Hematopoietic multipotent progenitor cell treated with erythropoietin and hydrocortisone succinate and interleukin-3 and kit ligand, for 17 days (in vitro differentiated cells): Measurements from ENCODE around the gene C14orf93.
"Not testable (repeated sequence)": the region's sequence is repeated elsewhere in the genome, so short reads cannot be mapped to it uniquely, and the experiment has no call there.

Experiments
- DNase-seq: peaks from one replicate; pipeline ENCODE4 v3.0.0-alpha.2; 2015; ENCODE audit warnings: low spot score

The C14orf93 gene

DNA sequence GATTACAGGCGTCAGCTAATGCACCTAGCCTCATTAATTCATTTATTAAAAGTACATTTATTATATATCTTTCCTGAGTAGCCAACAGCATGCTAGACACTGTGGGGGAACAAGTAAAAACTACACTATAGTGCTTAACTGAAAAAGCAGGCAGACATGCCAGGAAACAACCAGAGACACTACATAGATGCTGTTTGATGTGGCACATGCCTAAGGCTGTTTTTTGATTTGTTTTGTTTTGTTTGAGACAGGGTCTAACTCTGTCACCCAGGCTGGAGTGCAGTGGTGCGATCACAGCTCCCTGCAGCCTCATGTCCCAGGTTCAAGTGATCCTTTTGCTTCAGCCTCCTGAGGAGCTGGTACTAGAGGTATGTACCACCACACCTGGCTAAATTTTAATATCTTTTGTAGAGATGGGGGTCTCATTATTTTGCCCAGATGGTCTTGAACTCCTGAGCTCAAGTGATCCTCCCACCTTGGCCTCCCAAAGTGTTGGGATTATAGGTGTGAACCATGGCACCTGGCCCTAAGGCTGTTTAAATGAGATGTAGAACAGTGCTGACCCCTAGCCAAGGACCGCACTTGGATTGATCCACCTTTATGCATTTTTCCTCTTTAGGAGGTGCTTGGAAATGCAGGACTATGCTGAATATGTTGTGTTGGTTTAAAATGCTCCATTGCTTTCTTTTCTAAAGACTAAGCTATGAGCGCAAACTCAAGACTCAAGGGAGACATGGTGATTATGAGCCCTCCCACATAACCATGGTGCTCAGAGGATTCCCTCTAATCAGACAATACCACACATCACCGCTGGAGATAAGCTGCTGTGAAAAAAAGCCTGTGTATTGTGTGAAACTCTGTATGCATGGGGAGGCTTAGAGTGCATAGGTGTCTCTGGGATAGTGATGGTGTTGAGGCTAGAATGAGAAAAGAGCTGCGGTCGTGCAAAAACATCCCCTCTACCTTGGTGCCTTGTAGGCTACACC is 10.5 kb upstream of the C14orf93 start:
- no peak for DNase-seq

DNA sequence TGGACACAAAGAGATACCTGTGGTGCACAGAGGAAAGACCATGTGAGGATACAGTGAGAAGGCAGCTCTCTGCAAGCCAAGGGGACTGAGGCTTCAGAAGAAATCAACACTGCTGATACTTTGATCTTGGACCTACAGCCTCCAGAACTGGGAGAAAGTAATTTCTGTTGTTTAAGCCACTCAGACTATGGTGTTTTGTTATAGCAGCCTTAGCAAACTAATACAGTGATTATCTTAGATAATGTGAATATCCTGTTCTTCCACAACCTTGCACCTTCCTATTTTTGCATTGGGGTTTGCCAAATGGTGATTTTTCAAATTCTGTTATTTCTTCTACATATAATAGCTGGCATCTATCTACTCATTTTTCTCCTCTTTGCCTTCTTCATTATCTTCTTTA is 8.2 kb upstream of the C14orf93 start:
- DNase-seq, result no peak

DNA sequence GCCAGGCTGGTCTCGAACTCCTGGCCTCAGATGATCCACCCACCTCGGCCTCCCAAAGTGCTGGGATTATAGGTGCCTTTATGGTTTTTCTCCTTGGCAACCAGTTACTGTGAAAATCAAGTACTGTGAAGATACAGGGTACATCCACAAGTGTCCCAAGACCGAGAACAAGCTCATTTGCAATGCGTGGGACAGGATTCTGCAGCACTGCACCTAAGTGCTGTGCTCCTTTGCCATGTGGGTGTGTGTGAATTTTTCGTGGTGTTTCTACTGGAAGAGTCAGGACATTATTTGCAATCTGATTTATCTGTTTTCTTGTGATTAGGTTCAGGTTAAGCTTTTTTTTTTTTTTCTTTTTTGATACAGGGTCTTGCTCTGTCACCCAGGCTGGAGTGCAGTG is 7.1 kb upstream of the C14orf93 start:
- no peak for DNase-seq

DNA sequence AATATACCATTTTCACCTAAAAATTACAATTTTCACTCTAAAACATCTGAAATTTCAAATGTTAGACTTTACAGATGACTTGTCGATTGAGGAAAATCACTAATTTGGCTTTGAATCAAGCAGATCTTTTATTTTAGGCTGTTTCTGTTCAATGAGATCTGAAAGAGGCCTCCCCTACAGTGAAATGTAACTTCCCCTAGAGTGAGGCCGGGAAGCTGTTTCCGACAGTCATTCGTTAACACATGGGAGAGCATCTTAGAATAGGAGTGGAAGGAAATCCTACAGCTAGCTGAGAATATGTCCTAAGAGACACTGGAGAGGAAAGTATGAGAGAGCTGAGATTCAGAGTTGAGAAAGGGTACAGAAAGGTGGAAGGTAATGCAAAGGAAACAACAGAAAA is 5.7 kb upstream of the C14orf93 start:
- no peak for DNase-seq

DNA sequence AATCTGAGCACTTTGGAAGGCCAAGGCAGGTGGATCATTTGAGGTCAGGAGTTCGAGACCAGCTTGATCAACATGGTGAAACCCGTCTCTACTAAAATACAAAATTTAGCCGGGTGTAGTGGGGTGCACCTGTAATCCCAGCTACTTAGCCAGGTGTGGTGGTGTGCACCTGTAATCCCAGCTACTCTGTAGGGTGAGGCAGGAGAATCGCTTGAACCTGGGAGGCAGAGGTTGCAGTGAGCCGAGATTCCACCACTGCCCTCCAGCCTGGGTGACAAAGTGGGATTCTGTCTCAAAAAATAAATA is 3.8 kb upstream of the C14orf93 start:
- not testable (repeated sequence) for DNase-seq

DNA sequence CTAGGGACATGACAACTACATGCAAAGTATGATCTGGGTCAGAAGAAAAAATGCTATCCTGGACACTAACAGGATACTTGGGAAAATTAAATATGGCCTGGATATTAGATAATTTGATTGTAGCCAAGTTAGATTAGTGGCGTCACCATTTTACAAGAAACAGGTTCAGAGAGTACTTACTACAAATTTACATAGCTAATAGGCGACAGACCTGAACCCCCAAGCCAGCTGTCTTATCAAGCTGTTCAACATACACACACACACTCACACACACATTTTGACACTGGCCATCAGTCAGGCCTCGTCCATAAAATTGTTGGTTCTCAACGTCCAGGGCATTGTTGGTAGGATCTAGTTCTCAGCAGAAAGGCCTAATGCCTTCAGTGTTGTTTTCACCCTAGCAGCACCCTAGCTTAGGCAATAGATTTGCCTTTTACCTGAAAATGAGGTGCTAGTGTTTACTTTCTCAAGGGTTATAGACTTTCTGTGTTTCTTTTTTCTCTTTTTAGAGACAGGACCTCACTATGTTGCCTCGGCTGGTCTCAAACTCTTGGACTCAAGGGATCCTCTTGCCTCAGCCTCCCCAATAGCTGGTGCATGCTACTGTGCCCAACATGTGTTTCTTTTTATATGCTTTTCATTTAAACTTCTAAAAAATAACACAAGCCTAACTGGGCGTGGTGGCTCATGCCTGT is 3.3 kb upstream of the C14orf93 start:
- no peak for DNase-seq

DNA sequence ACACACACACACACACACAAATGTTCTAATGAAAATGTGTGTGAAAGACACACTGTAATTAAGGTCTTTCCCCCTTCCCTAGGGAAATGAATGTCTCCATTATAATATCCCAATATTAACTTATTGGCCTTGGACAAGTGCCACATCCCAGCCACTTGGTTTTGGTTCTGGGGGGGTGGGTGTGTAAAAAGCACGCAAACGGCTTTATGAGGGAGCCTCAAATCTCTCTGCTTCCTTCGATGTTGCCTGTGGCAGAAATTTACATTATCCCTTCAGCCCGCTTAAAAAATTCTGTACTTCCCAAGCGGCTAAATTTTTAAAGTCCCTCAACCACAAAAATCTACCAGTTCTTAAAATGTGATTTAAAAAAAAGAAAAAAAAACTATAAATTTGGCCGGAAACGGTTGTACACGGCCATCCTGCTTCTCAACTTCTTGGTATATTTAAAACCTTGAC is 432 bp downstream of the C14orf93 start:
- no peak for DNase-seq

DNA sequence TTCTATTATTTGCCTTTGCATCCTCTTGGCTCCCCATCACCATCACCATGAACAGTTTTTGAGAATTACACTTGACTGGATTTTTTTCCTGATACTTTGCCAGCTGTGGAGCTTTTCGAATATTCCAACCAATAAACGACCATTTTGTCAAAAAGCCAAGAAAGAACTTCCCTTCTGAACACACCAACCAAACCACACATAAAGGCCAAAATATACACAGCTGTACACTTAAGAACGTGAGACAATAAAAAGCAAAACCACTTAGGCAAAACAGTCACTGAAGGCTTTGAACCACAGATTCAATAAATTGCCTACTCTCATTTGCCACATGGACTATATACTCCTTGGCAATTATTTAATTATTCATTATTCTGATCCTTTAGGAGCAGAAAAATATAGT is 1.1 kb downstream of the C14orf93 start:
- DNase-seq, result no peak

DNA sequence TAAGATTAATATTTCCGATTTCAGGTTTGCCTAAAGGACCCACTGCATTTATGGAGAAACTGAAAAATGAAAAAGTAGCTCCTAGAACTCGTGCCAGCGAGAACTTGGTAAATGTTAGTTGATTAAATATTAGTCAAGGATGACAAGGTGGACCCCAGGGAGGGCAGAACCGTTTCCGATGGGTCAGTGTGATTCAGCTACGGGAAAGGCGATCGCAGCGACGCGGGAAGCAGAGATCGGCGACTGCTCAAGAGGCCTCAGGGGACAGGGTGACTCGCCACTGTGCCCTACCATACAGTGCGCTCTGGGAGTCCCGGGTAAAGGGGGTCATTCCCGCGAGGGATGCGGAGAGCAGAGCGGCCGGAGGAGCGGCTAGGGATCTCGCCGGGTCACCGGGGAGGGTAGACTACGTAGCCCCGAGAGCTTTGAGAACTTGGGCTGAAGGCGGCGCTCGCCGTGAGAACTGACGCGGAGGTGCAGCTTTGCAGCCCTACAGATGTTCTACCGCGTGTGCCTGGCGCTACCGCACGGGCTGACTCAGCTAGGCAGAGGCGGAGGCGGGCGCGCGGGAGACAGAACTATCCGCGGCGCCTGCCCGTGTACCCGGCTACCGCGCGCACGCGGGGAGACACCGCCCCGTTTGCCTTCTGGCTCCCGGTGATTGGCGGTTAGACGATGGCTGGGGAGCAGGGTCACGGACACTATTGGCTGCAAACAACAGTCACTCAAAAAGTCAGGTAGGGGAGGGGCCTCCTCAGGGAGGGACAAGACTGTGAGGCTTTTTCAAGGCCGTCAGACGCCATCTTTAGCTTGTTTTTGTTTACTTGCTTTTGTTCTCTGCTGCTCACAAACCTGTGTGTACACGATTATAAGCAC is 3.2 kb downstream of the C14orf93 start:
- peak; percentile 99 for DNase-seq

DNA sequence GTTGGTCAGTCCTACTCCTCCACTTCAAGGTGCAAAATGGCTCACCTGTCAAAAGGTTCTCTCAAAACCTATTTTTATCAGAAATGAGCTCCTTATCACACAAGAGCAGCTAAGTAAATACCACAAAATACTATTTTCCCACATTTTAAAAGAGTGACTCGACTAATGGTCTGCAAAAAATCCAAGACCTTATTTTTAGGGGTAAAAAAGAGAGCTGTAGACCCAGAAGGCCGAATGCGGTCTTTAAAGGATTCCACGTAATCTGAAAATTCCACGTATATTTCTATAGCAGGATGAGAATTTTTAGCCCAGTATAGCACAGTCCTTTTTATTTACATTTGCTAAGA is 3.8 kb downstream of the C14orf93 start:
- peak; percentile 24 for DNase-seq

DNA sequence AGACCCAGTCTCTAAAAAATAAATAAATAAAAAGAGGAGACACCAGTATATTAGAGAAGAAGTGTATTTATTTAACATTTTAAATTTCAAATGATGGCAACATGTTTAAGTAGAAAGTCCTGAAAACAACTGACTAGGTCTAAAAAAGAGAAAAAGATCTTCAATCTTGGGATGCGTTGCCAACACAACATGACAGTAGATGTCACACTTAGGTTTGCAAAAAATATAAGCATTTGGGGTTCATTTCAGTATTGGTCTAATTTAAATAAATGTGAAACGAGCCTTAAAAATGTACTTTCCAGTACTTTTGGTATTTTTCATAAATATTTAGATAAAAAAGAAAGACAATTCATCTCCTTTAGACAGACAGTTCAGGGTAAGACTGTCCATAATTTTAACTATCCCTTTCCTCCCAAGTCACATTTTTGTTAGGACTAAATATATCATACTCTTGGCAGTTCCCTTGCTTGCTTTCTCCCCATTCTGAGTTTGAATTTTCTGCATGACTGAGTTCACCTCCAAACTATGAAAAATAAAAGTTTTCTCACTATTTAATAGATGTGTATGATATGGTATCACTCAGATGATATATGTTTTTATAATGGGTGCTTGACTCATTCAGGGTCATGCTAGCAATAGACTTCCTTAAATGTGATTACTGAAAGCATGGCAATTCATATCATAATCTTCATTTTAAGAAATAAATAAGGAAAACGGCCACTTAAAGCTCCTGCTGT is 4.3 kb downstream of the C14orf93 start:
- no peak for DNase-seq

DNA sequence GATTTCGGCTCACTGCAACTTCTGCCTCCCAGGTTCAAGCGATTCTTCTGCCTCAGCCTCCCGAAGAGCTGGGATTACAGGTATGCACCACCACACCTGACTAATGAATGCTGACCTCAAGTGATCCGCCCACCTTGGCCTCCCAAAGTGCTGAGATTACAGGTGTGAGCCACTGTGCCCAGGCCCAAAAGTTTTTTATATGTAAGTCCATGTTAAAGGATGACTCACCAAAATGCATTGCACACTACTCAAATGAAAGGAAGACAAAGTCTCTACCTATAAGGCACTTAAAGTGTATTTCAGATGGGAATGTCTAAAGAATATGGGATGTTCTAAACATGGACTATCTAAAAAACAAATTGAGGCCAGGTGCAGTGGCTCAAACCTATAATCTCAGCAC is 5.7 kb downstream of the C14orf93 start:
- DNase-seq, result not testable (repeated sequence)

DNA sequence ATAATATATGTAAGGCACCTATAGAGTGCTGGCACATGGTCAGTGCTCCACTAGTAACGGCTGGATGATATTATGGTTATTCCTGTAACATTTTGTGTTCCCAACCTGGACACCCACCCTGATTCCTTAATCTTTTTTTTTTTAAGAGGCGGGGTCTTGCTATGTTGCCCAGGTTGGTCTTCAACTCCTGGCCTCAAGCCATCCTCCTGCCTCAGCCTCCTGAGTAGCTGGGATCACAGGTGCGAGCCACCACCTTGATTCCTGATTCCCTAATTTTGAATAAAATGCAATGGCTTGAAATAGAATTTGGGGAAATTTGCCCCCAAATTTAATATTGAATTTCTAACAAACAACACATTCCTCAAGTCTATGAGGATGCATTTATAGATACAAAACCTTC is 7.4 kb downstream of the C14orf93 start:
- DNase-seq, result no peak

DNA sequence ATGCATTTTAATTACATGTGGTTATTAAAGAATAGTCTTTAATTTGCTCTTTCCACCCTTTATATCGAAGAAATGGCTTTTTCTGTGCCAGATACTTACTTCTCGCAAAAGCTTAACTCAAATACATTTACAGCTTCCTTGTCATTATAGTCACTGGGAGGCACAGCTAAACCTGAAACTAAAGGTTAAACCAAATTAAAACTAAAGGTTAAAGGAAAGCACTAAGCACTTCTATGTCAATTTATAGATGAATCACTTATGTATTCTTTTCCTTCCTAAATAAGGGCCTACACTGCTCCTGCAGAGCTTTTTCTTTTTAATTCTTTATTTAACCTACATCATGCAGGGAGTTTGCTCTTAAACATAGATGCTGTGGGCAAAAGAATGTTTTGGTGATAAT is 9.1 kb downstream of the C14orf93 start:
- no peak for DNase-seq

DNA sequence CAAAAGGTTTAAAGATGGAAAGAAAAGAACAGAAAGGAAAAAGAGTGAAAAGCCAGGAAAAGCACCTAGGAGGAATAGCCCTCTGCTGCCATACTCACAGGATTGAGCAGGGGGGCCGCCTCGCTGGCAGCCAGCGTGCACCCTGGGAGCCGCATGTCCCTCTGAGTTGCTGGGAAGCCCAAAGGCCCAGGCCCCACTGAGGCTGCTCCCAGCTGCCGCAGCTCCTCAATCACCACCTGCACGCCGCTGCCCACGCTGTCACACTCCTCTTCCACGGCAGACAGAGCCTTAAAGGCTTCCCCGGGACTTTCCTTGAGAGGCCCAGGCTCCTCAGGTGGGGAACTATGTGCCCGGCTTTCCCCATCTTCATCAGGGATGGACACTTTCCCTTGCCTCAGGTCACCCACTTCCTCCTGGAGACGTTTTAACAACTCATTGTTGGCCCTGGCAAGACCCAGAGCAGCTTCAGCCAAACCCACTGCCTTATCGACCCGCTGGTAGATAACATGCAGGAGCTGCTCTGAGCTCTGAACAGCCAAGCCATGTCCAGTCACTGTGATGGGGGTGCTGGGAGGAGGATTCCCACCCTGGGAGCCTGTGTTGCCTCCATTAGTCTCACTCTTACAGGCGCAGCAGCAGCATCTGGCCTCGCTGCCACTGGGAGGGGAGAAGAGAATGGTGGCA is 11.5 kb downstream of the C14orf93 start:
- DNase-seq, result no peak

DNA sequence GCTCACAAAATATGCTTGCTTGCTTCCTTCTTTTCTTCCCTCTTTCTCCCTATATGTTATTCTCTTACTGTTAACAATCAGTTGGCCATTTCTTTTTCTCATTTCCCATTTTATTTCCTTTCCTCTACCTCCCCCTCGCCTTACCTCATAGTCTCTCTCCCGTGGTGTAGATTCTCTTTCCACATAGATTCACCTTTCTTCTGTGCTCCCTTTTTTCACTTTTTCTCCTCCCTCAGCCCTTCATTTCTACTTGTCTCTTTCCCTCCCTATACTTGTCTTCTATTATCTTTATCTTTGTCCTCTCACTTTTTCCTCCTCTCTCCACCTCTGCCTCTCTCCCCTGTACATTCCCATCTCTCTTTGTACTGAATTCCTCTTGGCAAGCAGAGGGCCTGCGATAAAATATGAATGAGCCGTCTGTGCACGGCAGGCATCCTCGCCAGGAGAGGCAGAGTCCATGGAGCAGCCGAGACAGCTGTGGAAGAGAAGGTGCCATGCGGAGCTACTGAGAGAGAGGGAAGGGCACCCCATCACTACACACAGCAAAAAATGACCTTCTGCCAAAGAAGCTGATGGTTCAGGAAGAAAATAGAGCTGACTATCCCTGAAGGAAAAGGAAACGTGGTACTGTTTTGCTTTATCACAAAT is 12.1 kb downstream of the C14orf93 start:
- DNase-seq, result no peak

DNA sequence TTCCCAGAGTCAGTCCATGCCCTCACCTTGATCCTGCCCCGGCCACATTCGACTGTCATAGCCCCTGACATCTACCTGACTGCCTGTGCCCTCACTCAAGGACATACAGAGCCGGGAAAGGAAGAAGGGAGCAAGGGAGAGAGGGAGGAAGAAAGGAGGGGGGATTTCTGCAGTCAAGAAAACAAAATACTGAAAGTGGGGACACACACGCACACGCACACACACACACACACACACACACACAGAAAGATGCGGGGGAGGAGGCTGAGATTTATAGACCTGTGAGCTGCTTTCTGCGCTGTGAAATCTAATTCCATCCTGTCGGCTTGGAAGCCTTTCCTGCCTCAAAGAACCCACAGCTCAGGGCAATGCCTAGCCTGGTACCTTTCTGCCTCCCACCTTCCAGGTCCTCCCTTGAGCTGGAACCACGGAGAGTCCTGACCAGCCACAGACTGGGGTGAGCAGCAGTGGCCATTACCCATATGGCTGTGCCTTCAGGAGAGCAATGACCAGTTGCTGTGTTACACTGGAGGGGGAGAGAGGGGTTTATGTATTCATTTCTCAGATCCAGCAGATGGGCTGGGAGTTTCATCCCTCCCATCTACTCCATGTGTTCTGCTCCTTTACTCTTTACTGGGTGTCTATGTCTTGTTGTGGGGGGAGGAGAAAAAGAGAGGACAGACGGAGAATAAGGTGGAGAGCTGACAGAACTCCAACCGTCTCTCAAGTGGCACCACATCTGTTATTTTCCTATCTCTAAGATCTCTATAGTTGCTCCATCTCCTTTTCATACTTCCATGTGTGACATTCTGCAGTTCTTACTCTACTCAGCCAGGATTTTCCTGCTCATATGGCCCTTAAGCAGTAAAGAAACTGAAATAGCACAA is 12.9 kb downstream of the C14orf93 start:
- no peak for DNase-seq

DNA sequence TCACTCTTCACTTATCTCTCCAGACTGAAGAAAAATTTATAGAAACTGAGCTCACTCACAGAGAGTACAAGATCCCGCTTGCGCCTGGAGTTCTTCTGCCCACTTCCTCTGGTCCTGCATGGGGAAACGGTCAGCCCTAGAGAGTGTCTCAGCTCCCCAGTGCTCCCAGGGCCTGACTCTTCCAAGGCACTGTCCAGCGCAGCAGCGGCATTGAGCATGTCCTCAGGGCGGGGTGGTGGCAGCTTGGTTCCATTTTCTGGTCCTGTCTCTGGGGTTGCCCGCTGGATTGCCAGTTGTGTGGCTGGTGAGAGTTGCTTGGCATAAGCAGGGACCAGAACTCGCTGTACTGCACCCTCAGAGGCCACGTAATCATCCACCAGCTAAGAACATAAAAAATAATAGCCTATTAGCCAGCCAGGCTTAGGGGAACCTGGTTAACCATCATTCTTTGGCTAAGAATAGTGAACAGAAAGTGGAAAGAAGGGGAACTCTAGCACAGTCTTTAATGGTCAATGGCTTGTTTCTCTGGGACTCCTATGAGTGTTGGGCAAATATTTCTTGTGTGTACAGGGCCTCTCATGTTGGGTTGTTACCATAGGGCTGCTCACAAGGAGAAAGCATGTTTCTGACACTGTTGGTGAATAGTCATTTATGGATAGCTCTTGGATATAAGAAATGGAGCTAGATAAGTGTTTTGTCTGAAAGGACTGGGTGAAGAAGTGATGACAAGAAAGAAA is 13.9 kb downstream of the C14orf93 start:
- no peak for DNase-seq

DNA sequence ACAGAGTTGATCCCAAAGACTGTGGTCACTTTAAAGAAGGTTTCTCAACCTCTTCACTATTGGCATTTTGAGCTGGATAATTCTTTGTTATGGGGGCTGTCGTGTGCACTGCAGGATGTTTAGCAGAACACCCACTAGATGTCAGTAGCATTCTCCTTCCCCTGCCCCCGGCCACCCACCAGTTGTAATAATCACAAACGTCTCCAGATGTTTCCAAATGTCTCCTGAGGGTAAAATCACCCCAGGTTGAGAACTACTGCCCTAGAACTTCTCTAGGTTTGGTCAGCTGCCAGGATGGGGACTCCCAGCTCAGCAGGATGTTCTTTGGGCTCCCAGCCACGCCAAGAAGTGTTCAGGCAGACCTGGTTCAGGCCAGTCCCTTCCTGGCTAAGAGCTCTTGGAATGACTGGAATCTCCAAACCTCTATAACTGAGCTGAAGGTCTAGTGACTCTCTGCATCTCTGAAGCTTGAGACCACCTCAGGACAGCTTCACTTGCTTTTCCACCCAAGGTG is 15.1 kb downstream of the C14orf93 start:
- DNase-seq, result peak; percentile 34
